GM12875 (cell line): Measurements from ENCODE around the gene SLC9B1.

Source experiments
- H3K4me3 ChIP-seq: one replicate; pipeline ENCODE4 v1.5.1; 2011; ENCODE audit warnings: low read depth, low read length, control low read depth
- CTCF ChIP-seq: IDR thresholded peaks from 2 replicates; pipeline ENCODE4 v1.5.1; 2011; ENCODE audit warnings: low read depth, mild to moderate bottlenecking, control low read depth, inconsistent platforms, low read length, moderate library complexity, borderline replicate concordance; ENCODE audit not compliant: insufficient read depth

SLC9B1 gene

GRCh38 chr4:103019308-103020124, at the start of gene SLC9B1:
SLC9B1 (minus strand) TSS chr4:103019705; CDS start chr4:102991711, 27,994 bp downstream.
- H3K4me3 ChIP-seq, result peak within 1 kb of the TSS; percentile 67
- no peak for TF ChIP-seq CTCF

GRCh38 chr4:103067841-103068547, 48.5 kb upstream of the SLC9B1 start:
- no peak overlapping the region for H3K4me3 ChIP-seq
- TF ChIP-seq CTCF, result no peak

GRCh38 chr4:103060453-103061148, 41.1 kb upstream of the SLC9B1 start:
- no peak for TF ChIP-seq CTCF
- no peak overlapping the region for H3K4me3 ChIP-seq

- no peak overlapping the region for H3K4me3 ChIP-seq
- TF ChIP-seq CTCF, result no peak
Observed at GRCh38 chr4:103054030-103054429, 34.5 kb upstream of the SLC9B1 start.

GRCh38 chr4:103052779-103053178, 33.3 kb upstream of the SLC9B1 start:
- no peak overlapping the region for H3K4me3 ChIP-seq
- TF ChIP-seq CTCF, result no peak

GRCh38 chr4:103052145-103052544, 32.6 kb upstream of the SLC9B1 start:
- H3K4me3 ChIP-seq, result no peak overlapping the region
- no peak for TF ChIP-seq CTCF
